ENCODE results near the gene ARHGAP5.

DNA sequence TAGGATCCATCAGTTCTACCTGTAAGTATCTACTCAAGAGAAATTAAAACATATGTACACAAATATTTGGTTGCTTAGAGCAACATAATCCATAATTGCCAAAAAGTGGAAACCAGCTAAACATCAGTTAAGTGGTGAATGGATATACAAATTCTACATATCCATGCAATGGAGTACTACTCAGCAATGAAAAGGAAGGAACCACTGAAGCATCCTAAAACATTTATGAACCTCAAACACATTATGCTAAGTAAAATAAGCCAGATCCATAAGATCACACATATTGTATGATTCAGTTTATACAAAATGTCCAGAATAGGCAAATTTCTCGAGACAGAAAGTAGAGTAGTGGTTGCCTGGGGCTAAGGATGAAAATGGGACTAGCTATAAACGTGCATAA, 8.4 kb upstream of the ARHGAP5 start:
- TF ChIP-seq POLR2A (IDR thresholded peaks at IDR 0.05; ENCODE audit: low read depth, low read length) (no peak), POLR2AphosphoS5 (IDR thresholded peaks at IDR 0.05; ENCODE audit: low read depth, low read length) (no peak), TAF1 (IDR thresholded peaks at IDR 0.05; ENCODE audit: borderline replicate concordance, low read depth, low read length) (no peak)

Data from GM12892 (cell line).